ENCODE data around the gene SRPX2.

Gene SRPX2

GRCh38 chrX:100654261-100654660 is 10.3 kb downstream of the SRPX2 start:
- no peak overlapping the region for H3K4me3 ChIP-seq (ENCODE audit: low read depth, low read length)
- POLR2A ChIA-PET: no interaction called here
- DNase-seq (ENCODE audit: low read depth, low spot score): no peak
- CTCF ChIA-PET: interaction anchor here (0.7 to 3.6 kb wide), 13 partner anchors 8 to 114 kb away, joined by 3 to 22 read pairs (median 4); partner anchors contain the start of gene TSPAN6
- peak; percentile 14 for TF ChIP-seq CTCF (IDR thresholded peaks at IDR 0.05; ENCODE audit: insufficient read depth, low read length, missing control alignments)

DNA sequence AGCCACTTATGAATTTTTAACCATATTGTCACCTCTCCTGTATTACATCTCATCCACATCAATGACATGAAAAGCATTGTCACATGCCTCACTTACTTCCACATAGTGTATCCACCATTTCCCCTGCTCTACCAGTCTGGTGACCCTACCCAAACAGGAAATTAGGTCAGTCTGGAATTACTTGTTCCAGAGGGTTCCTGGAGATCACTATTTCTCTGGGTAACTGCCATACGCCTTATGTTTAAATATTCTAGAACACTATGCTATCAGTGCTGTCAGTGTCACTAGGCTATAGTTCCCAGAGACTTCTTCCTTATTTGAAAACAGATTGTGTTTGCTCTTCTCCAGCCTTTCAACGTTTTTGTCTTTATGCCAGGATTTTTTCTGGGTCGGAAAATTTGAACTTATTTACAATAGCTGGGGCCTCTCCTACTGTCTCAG is 15.0 kb downstream of the SRPX2 start:
- ChIA-PET POLR2A (no interaction called here), CTCF (interaction anchor here (1.0 to 2.3 kb wide), 4 partner anchors 12 to 147 kb away, joined by 3 to 17 read pairs (median 4); partner anchors contain the start of gene TSPAN6)

GRCh38 chrX:100659431-100660137 is 15.6 kb downstream of the SRPX2 start:
- ChIA-PET CTCF (interaction anchor here (2.3 kb wide), 1 partner anchor 11 kb away, joined by 17 read pairs; no protein-coding TSS in a partner anchor), POLR2A (no interaction called here)
- DNase-seq (ENCODE audit: low read depth, low spot score): no peak
- no peak for TF ChIP-seq CTCF (IDR thresholded peaks at IDR 0.05; ENCODE audit: insufficient read depth, low read length, missing control alignments)
- no peak overlapping the region for H3K4me3 ChIP-seq (ENCODE audit: low read depth, low read length)

More for the DNA sequence above, 15.0 kb downstream of the SRPX2 start:
- no peak overlapping the region for H3K4me3 ChIP-seq (ENCODE audit: low read depth, low read length)
- TF ChIP-seq CTCF (IDR thresholded peaks at IDR 0.05; ENCODE audit: insufficient read depth, low read length, missing control alignments): no peak
- no peak for DNase-seq (ENCODE audit: low read depth, low spot score)

DNA sequence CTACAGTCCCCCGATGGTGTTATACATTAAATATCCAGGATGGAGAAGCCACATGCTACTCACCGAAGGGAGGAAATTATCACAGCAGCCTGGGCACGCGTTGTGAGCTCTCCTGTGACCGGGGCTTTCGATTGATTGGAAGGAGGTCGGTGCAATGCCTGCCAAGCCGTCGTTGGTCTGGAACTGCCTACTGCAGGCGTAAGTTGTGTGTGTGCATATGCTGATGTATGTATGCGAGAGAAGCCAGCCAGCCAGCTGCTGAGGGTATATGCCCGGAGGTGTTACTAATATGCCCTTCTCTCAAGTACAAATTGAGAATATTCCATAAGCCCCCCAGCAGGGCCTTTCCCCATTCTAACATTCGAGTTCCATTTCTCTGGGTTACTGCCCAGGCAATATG is 18.2 kb downstream of the SRPX2 start:
- ChIA-PET CTCF (interaction anchor here (0.8 to 3.2 kb wide), 7 partner anchors 9 to 150 kb away, joined by 3 to 24 read pairs (median 7); partner anchors contain the start of gene TSPAN6), POLR2A (no interaction called here)
- DNase-seq (ENCODE audit: low read depth, low spot score): no peak
- no peak for TF ChIP-seq CTCF (IDR thresholded peaks at IDR 0.05; ENCODE audit: insufficient read depth, low read length, missing control alignments)
- no peak overlapping the region for H3K4me3 ChIP-seq (ENCODE audit: low read depth, low read length)

GRCh38 chrX:100662796-100663195 is 18.8 kb downstream of the SRPX2 start:
- CTCF ChIA-PET: interaction anchor here (0.8 to 3.2 kb wide), 9 partner anchors 9 to 151 kb away, joined by 3 to 24 read pairs (median 4); partner anchors contain the start of gene TSPAN6

More at GRCh38 chrX:100662796-100663195, 18.8 kb downstream of the SRPX2 start:
- no peak for DNase-seq (ENCODE audit: low read depth, low spot score)
- H3K4me3 ChIP-seq (ENCODE audit: low read depth, low read length): no peak overlapping the region
- TF ChIP-seq CTCF (IDR thresholded peaks at IDR 0.05; ENCODE audit: insufficient read depth, low read length, missing control alignments): no peak
- POLR2A ChIA-PET: no interaction called here
